Right ventricle myocardium inferior (tissue), 1 donor: ENCODE results near the gene ICE1. TPM values are rescaled to one million over a fixed set of nuclear protein-coding genes. Genes with fewer than 3 reads are reported as not detected.
A peak's percentile ranks its signal among the peaks of the same experiment; 100 is the strongest.
"Not testable (repeated sequence)": the region's sequence is repeated elsewhere in the genome, so short reads cannot be mapped to it uniquely, and the experiment has no call there.

Source experiments
- ATAC-seq: fragments of 200-7000 bp; cut with Tn5 transposase; one replicate; pipeline ENCODE4 v1.9.1; 2020; ENCODE audit warnings: mild to moderate bottlenecking, moderate library complexity
- DNase-seq: peaks from one replicate; pipeline ENCODE4 v3.0.0; 2021; ENCODE audit errors: missing footprints
- intact Hi-C: fragments of 100-400 bp; cut with DNase I; formaldehyde crosslinking; loops from one replicate; pipeline ENCODE4 v1.11.0; 2022
- total RNA-seq: library from RNA; stranded (reverse); fragmentation: NEBNext Ultra II Directional; extraction: Animal tissue kit (Norgen Biotek cat#: 25700); gene quantifications from one replicate; pipeline ENCODE4 v1.2.1, GENCODE V29; 2021
- donor health status: DM: no; HTN: yes; CAD: no; lungs with severe emphysema.

The ICE1 gene
- total RNA-seq, 1 donor from 2014 or later, result 18.3 TPM

DNA sequence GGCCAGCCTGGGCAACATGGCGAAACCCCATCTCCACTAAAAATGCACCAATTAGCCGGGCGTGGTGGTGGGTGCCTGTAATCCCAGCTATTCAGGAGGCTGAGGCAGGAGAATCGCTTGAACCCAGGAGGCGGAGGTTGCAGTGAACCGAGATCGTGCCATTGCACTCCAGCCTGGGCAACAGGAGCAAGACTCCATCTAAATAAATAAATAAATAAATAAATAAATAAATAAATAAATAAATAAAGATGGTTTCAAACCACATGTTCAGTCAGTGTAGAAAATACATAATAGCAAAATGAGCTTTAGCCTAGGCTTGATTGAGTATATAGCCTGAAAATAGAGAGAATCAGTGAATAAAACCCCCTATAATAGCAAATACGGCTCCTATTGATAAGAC lies 27.4 kb upstream of the ICE1 start:
- DNase-seq, intact Hi-C loops, ATAC-seq: not testable (repeated sequence)

GRCh38 chr5:5398071-5398470 lies 24.4 kb upstream of the ICE1 start:
- no peak for DNase-seq
- ATAC-seq, result no peak
- intact Hi-C loops, result no loop called here

- ATAC-seq (no peak), DNase-seq (no peak)
- intact Hi-C loops, result no loop called here
Measured at GRCh38 chr5:5401095-5401494, 21.4 kb upstream of the ICE1 start.

DNA sequence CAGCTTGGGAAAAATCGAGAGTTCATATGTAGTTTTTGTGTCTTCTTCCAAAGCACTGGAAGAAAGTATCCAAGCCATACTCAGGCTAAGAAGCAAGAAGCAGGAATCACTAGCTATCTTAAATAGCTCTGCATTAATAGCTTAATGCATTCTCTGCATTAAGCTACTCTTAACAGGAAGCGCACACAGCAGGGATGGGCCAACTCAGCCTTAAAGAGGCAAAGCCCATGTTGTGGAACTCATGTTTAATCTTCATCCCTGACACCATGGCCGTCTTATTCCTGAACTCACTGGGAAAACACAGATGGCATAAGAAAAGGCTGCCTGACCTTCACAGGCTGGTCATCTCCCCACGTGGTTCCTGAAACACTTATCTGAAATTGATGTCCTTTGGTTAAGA lies 18.7 kb upstream of the ICE1 start:
- no peak for ATAC-seq
- intact Hi-C loops, result no loop called here
- DNase-seq, result no peak

DNA sequence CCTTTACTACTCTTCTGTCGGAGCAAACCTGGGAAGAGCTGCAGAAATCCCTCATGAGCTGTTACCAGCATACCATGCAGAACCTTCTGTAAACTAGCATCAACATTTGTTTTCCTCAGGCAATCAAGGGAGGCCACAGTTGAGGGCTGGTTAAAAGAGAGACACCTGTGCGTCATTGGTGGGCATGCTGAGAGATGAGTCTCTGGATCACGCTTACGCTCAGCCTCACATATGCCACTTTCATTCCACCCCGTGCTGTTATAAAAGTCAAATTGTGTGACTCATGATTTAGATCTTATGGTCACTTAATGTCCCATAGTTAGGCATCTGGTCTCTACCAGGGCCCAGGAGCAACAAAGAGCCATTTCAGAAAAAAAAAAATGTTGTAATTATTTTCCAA lies 18.1 kb upstream of the ICE1 start:
- ATAC-seq, result no peak
- DNase-seq, result no peak
- intact Hi-C loops, result no loop called here

DNA sequence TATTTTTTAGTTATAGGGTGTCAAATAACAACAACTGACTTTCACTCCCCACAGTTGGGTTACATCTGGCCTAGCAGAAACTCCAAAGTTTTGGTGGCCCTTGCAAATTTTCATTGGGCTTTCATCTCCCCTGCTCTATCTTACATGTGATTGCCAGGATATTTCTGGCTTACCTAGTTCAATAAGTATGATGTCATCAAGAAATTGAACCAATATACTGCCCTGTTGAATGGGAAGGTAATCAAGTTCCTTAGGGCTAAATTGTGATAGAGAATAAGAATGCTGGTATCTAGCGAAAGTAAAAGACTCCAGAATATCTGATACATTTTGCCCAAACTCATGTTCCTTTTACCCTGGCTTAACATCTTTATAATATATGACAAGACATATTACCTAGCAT lies 17.0 kb upstream of the ICE1 start:
- ATAC-seq (no peak), DNase-seq (no peak)
- intact Hi-C loops, result no loop called here

- intact Hi-C loops, result no loop called here
- no peak for DNase-seq
- ATAC-seq, result no peak
Measured at GRCh38 chr5:5407924-5408323, 14.6 kb upstream of the ICE1 start.

- intact Hi-C loops, result no loop called here
- no peak for DNase-seq
- no peak for ATAC-seq
Measured at GRCh38 chr5:5409151-5409810, 13.2 kb upstream of the ICE1 start.

- DNase-seq, intact Hi-C loops: not testable (repeated sequence)
Measured at GRCh38 chr5:5413856-5414255, 8.6 kb upstream of the ICE1 start.

DNA sequence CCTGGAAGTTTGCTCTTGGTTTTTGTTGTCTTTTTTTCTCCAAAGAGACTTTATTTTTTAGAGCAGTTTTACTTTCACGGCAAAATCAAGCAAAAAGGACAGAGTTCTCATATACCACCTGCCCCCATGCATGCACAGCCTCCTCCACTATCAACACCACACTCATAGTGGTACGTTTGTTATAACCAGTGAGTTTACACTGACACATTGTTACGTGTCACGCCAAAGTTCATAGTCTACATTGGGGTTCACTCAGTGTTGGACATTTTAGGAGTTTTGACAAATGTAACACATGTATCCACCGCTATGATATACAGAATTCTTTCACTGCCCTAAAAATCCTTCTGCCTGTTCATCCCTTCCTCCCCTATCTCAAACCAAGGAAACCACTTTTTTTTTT lies 7.5 kb upstream of the ICE1 start:
- no peak for ATAC-seq
- intact Hi-C loops, result no loop called here
- no peak for DNase-seq

More at GRCh38 chr5:5413856-5414255, 8.6 kb upstream of the ICE1 start:
- not testable (repeated sequence) for ATAC-seq

GRCh38 chr5:5416733-5417132 lies 5.7 kb upstream of the ICE1 start:
- intact Hi-C loops, result no loop called here
- DNase-seq, result no peak
- ATAC-seq, result no peak

DNA sequence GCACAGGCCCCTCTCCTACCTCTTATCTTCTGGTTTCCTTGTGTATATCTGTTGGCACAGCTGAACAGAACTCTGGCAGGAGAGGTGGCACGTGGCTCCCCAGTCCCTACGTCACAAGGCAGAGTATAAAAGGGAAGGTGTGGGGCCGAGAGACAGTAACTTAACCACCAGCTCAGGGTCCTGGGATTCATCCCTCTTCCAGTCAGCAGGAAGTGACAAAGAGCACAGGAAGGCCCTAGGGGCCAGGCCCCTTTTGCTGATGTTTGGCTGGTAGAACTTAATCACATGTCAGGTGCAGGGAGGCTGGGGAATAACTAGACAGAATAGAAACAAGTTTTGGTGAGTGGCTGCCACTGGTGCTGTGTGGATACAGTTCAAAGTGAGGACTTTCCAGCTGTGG lies 4.5 kb upstream of the ICE1 start:
- ATAC-seq (no peak), DNase-seq (no peak)
- intact Hi-C loops, result loop anchor here (2.0 kb wide), 1 partner anchor 539 kb away; no protein-coding TSS in a partner anchor

DNA sequence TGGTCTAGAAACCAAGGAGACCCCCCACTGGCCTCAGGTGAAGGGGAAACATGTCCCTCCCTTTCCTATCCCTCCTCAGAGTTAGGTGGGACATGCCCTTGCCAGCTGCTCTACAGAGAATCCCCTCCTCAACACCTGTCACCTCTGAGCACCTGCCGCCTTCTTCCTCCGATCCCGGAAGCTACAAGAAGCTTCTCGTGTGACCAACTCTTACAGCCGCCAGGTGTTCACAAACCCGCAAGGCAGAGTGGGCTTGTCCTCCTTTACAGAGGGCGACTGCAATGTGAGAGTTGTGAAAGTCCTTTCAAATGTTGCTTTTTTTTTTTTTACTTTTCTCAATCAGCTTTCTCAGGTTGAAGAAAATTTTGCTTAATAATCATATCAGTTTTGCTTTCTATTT lies 3.7 kb upstream of the ICE1 start:
- ATAC-seq (no peak), DNase-seq (peak; percentile 60)
- intact Hi-C loops, result loop anchor here (2.0 kb wide), 1 partner anchor 540 kb away; no protein-coding TSS in a partner anchor

DNA sequence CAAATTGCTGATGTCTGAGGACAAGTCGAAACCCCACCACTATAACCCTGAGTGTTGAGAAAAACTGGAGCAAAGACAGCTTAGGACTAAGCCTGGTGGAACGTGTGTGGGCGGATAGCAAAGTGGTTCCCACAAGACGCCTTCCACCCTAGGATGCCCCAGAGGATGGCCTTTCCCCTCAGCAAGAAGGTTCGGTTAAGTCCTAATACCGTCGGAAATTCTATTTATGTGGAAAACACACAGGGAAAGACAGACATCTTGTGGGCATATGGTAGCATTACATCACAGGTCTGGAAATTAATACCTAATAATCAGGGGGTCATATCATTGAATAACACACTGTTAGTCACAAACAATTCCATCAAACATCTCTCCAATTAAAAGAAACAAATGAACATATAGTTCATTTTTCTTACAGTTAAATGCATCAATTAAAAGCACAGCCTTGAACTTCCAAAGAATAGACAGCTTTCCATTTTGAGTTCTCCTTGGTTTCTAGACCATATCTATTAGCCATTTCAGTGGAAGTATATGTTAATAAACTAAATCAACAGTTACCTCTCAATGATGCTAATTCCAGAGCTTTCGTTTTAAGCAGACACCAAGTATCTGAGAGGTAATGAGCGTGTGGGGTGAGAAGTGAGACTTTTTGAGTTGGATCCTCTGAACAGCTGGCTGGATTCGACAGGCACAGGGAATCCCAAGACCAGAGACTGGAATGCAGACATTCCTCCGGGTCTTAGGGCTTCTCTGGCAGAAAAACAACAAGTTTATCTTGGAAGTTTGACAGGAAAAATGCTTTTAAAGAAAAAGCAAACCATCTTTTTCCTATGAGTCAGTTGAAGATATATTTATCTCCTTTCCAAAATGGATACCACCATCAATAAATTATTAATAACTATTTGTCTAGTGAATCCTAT lies 2.9 kb upstream of the ICE1 start:
- DNase-seq (no peak), ATAC-seq (no peak)
- intact Hi-C loops, result loop anchor here (2.0 kb wide), 2 partner anchors 277 to 541 kb away; no protein-coding TSS in a partner anchor

DNA sequence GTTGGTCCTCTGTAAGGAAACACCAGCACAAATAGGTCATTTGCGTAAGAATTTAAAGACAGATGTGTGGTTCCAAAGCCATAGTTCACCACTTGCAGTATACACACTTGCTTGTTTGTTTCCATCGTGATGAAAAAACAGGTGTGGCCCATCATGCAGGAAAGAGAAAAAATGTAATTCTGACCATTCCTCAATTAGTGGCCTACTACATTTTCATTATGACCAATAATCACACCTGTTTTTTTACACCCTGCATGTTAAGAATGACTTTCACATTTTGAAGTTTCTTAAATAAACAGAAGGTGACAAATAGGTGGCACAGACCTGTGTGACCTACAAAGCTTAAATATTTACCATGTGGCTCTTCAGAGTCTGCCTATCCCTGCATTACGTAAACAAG lies 2.2 kb upstream of the ICE1 start:
- intact Hi-C loops, result loop anchor here (2.0 kb wide), 1 partner anchor 277 kb away; no protein-coding TSS in a partner anchor
- no peak for DNase-seq
- ATAC-seq, result no peak

DNA sequence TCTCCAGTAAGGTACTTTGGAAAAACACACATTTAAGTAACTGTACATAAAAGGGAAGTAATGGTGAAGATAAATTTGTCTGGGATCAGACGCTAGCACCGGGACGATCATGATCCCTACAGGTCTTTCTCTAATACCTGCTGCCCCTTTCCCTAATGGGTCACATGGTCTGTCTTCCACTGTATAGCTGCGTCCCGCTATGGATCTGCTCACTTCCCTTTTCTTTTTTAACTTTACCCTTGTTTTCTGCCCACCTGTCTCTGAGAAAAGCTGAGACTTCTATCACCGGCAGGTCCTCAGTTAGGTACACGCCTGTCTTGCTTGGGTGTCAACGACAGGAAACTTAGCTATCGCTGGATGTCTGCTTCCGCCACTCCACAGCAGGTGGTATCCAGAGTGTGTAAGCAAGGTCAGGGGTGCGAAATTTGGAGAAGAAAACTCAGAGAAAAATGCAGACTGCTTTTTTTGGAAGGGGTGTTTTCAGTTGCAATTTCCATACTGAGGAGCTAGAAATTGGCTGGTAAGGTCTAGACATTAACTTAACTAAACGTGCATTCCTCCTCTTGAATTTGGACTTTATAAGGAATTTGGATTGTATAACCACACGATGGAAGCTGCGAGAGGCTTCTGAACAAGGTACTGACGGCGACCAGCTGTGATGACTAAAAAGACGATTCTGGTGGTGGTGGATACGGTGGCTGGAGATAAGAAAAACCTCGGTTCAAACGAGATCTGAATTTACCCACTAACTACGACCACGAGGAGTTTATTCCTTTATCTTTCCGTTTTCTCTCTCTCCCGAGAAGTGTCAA lies 1.1 kb upstream of the ICE1 start:
- intact Hi-C loops, result loop anchor here (2.0 kb wide), 1 partner anchor 279 kb away; no protein-coding TSS in a partner anchor
- no peak for ATAC-seq
- DNase-seq, result no peak

- ATAC-seq (no peak), DNase-seq (no peak)
- intact Hi-C loops, result no loop called here
Measured at GRCh38 chr5:5422819-5423515, 490 bp downstream of the ICE1 start.

- ATAC-seq, result no peak
- DNase-seq, result no peak
- intact Hi-C loops, result no loop called here
Measured at GRCh38 chr5:5423586-5423985, 1.1 kb downstream of the ICE1 start.

GRCh38 chr5:5424736-5425135 lies 2.3 kb downstream of the ICE1 start:
- ATAC-seq (no peak), DNase-seq (no peak)
- intact Hi-C loops, result no loop called here
